ENCODE data around the gene PGPEP1. TPM values are rescaled to one million over a fixed set of nuclear protein-coding genes. Genes with fewer than 3 reads are reported as not detected.
A peak's percentile ranks its signal among the peaks of the same experiment; 100 is the strongest.

Gene PGPEP1
- total RNA-seq, 1 donor from 2014 or later = 12.6 TPM

DNA sequence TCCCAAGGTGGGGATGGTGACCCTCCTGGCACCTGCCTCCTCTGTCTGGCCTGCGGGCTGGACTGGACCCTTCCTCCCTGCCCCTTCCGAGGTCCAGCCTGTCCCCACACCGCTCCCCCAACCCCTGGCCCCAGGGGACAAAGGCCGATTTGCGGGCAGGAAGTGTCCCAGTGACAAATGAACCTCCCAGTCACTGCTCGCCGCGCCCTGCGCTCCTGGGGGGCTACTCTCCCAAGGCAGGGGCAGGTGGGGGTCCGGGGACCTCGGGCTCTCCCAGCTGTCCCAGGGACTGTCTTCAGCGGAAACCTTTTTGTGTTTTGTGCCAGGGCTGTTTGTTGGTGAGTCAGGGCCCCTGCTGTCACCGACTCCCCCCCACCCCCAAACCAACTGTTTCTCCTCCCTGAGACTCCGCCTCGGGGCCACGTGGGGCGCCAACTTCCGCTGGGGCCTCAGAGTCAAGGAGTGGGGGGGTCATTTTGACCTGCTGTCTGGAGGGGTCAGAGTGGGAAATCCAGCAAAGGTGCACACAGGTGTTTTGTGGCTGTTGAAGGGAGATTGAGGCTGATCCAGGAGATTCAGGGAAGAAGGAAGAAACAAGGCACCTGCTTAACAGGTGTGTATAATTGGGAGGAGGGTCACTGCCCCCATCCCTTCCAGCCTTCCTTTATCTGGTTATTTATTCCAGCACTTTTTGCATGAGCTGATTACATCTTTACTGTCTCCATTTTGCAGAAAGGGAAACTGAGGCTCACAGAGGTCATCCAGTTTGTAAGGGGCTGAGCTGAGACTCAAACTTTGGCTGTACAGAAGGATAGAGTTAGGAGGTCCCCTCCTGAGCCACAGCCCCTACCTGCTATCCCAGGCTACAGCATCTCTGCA, 831 bp downstream of the PGPEP1 start:
- DNase-seq (ENCODE audit: low read depth) (no peak), FAIRE-seq (no peak)
- TF ChIP-seq, protein P1, sequence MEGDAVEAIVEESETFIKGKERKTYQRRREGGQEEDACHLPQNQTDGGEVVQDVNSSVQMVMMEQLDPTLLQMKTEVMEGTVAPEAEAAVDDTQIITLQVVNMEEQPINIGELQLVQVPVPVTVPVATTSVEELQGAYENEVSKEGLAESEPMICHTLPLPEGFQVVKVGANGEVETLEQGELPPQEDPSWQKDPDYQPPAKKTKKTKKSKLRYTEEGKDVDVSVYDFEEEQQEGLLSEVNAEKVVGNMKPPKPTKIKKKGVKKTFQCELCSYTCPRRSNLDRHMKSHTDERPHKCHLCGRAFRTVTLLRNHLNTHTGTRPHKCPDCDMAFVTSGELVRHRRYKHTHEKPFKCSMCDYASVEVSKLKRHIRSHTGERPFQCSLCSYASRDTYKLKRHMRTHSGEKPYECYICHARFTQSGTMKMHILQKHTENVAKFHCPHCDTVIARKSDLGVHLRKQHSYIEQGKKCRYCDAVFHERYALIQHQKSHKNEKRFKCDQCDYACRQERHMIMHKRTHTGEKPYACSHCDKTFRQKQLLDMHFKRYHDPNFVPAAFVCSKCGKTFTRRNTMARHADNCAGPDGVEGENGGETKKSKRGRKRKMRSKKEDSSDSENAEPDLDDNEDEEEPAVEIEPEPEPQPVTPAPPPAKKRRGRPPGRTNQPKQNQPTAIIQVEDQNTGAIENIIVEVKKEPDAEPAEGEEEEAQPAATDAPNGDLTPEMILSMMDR (IDR thresholded peaks at IDR 0.05; ENCODE audit: insufficient read depth, low read length, severe bottlenecking) = no peak
- Histone ChIP-seq H3K27me3 (ENCODE audit: control insufficient read depth, insufficient read depth, low read length) (peaks cover 1% of the 10 kb centered on the region), H3K36me3 (ENCODE audit: control insufficient read depth, insufficient read depth, low read length) (no peaks in the 10 kb centered on the region), H3K4me3 (ENCODE audit: low read depth, low read length) (peak overlapping the region; percentile 54)

DNA sequence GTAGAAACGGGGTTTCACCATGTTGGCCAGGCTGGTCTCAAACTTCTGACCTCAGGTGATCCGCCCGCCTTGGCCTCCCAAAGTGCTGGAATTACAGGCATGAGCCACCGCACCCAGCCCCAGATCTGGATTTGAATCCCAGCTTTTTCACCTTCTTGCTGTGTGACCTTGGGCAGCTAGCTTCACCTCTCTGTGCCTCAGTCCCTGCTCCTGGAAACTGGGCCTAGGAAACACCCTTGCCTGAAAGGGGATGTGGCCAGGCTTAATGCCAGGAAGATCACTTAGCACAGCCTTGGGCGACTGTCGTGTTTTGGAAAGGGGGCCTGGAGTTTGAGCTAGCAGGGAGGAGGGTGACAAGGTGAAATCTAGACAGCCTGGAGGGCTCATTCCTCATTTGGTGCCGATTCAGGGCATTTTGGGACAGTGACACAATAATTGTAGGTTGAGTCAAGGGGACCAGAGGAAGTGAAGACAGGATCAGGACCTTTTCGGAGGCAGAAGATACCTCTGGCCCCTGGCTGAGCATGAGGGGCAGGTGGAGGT, 1.8 kb downstream of the PGPEP1 start:
- no peak for DNase-seq (ENCODE audit: low read depth)
- Histone ChIP-seq H3K4me3 (ENCODE audit: low read depth, low read length) (no peak overlapping the region), H3K36me3 (ENCODE audit: control insufficient read depth, insufficient read depth, low read length) (no peaks in the 10 kb centered on the region), H3K27me3 (ENCODE audit: control insufficient read depth, insufficient read depth, low read length) (peaks cover 1% of the 10 kb centered on the region)
- FAIRE-seq = no peak
- TF ChIP-seq, protein P1 (IDR thresholded peaks at IDR 0.05; ENCODE audit: insufficient read depth, low read length, severe bottlenecking) = no peak

DNA sequence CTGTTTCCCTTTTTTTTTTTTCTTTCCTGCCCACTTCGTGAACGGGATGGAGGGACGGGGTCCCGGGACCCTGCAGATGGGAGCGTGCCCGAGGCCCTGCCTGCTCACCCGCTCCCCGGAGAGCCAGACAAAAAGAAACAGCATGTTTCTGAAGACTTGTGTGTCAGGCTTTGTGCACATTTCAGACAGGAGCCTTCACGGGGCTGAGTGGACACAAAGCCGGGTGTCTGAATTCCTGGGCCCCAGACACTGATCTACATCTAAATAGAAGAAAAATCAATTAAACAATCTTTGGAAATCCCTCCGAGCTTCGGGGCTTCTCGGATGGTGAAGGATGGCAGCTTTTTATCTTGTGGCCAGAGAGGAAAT, 4.2 kb downstream of the PGPEP1 start:
- FAIRE-seq = no peak
- Histone ChIP-seq H3K36me3 (ENCODE audit: control insufficient read depth, insufficient read depth, low read length) (no peaks in the 10 kb centered on the region), H3K27me3 (ENCODE audit: control insufficient read depth, insufficient read depth, low read length) (no peaks in the 10 kb centered on the region), H3K4me3 (ENCODE audit: low read depth, low read length) (no peak overlapping the region)
- TF ChIP-seq, protein P1 (IDR thresholded peaks at IDR 0.05; ENCODE audit: insufficient read depth, low read length, severe bottlenecking) = no peak
- no peak for DNase-seq (ENCODE audit: low read depth)

DNA sequence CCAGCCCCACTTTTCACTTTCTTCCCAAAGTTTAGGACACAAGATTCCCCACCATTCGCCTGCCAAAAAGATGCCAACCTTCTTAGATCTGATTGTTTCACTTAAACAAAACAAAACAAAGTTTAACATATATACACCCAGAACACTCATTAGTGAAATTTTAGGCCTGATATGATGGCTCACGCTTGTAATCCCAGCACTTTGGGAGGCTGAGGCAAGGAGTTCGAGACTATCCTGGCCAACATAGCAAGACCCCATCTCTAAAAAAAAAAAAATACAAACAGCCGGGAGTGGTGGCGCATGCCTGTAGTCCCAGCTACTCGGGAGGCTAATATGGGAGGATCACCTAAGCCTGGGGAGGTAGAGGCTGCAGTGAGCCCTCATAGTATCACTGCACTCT, 4.9 kb downstream of the PGPEP1 start:
- no peak for FAIRE-seq
- DNase-seq (ENCODE audit: low read depth) = no peak
- Histone ChIP-seq H3K4me3 (ENCODE audit: low read depth, low read length) (no peak overlapping the region), H3K36me3 (ENCODE audit: control insufficient read depth, insufficient read depth, low read length) (no peaks in the 10 kb centered on the region), H3K27me3 (ENCODE audit: control insufficient read depth, insufficient read depth, low read length) (no peaks in the 10 kb centered on the region)
- TF ChIP-seq, protein P1 (IDR thresholded peaks at IDR 0.05; ENCODE audit: insufficient read depth, low read length, severe bottlenecking) = no peak

DNA sequence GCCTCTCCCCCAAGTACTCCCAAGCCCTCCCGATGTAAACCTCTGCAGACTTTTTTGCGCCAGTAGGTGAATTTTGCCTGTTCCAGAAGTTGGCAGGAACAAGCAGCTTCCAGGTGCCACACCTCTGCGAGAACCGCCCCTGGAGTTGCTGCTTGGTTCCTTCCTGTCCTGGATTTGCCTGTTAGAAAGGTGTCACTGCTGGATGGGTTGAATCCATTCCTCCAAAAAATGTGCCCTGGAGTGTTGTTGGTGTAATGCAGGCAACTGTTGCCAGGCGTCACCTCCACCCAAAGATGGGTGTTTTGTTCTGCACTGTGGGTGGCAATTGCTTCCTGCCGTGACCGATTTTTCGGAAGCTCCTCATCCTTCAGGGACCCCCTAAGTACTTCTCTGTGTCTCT, 5.7 kb downstream of the PGPEP1 start:
- Histone ChIP-seq H3K4me3 (ENCODE audit: low read depth, low read length) (no peak overlapping the region), H3K36me3 (ENCODE audit: control insufficient read depth, insufficient read depth, low read length) (no peaks in the 10 kb centered on the region), H3K27me3 (ENCODE audit: control insufficient read depth, insufficient read depth, low read length) (no peaks in the 10 kb centered on the region)
- DNase-seq (ENCODE audit: low read depth) (peak; percentile 34), FAIRE-seq (peak; percentile 70)
- TF ChIP-seq, protein P1 (IDR thresholded peaks at IDR 0.05; ENCODE audit: insufficient read depth, low read length, severe bottlenecking) = no peak
